Stimulated activated CD4-positive, alpha-beta T cell treated with anti-CD3 and anti-CD28 coated beads, Interleukin-4, amount 100 ng/mL, for 48 hours (primary cell): ENCODE results near the gene TUBB1.
"Not testable (repeated sequence)": the region's sequence is repeated elsewhere in the genome, so short reads cannot be mapped to it uniquely, and the experiment has no call there.

Source experiments
- DNase-seq, 2 donors: peaks; one replicate each; pipeline ENCODE4 v3.0.0-alpha.2; 2020; ENCODE audit warnings: low read depth in 2 of 2

TUBB1 gene

DNA sequence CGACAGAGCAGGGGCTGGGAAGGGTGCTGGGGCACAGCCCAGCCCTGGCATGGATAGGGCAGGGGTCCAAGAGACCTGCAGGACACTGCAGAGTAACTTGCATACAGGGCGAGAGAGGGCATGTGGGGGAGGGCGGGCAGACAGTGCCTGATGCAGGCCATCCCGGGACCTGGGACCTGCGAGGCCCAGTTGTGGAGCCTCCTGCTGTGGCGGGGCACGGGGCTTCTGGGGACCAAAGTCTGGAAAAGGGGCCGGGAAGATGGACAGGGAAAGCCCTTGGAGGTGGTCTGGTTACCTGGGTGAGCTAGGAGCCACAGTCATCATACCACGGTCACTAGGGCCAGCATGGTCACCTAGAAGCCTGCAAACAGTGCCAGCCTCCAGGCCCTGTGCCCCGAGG lies 412 bp upstream of the TUBB1 start:
- no peak for DNase-seq

GRCh38 chr20:59020938-59021551 lies 1.8 kb downstream of the TUBB1 start:
- no peak for DNase-seq

- DNase-seq: no peak
Measured at GRCh38 chr20:59022754-59023153, 3.5 kb downstream of the TUBB1 start.

DNA sequence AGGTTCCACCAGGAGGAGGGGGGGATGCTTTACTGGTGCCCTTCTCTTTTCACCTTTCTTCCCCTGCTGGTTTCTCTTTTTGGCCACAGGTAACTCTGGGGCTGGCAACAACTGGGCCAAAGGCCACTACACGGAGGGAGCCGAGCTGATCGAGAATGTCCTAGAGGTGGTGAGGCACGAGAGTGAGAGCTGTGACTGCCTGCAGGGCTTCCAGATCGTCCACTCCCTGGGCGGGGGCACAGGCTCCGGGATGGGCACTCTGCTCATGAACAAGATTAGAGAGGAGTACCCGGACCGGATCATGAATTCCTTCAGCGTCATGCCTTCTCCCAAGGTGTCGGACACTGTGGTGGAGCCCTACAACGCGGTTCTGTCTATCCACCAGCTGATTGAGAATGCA lies 4.4 kb downstream of the TUBB1 start:
- no peak for DNase-seq

DNA sequence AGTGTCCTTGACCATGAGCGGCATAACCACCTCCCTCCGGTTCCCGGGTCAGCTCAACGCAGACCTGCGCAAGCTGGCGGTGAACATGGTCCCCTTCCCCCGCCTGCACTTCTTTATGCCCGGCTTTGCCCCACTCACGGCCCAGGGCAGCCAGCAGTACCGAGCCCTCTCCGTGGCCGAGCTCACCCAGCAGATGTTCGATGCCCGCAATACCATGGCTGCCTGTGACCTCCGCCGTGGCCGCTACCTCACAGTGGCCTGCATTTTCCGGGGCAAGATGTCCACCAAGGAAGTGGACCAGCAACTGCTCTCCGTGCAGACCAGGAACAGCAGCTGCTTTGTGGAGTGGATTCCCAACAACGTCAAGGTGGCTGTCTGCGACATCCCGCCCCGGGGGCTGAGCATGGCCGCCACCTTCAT lies 4.9 kb downstream of the TUBB1 start:
- no peak for DNase-seq

GRCh38 chr20:59025086-59025485 lies 5.9 kb downstream of the TUBB1 start:
- DNase-seq: no peak

DNA sequence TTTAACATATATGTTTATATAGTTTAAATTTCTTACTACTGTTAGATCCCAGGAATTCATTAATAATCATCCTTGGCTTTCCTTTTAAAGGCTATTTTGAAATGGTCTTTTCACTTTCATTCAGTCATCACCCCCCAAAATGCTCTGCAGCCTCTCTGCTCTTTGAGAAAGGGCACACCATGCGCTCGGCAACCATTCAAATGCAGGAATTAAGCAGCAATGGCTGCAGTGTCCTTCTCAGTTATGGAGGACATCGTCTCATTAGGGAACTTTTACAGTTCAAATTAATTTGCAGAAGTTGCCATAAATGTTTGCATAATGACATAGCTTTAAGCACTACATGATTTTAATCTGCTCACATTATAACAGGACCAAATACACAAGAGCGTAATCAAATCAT lies 6.3 kb downstream of the TUBB1 start:
- no peak for DNase-seq

DNA sequence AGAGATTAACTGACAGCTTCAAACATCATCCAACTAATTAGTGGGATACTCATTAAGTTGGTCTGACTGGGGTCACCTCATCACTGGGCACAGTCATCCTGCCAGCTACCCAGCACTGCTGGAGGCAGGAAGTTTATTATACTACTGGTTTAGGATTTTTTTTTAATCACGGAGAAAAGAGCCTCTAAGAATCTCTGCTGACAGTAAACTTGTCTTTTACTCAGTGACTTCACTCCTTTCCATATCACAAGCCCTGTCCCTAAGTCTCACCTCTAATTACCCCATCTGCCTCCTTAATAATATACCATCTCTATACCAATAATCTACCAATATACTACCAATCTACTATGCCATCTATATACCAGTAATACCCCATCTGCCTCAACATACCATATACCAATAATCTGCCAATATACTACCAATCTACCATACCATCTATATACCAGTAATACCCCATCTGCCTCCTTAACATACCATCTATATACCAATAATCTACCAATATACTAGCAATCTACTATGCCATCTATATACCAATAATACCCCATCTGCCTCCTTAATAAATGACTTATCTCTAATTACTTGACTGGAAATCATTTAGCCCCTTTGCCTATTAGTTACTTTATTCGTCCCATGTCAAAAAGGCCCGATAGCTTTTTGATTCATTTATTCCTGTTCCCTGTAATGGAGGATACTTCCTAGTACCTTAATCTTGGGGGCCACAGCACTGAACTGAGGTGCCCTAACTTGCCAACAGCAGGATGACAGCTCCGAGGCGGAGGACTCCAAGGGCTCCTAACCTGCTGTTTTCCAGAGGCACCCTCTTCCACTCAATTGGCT lies 7.9 kb downstream of the TUBB1 start:
- DNase-seq: no peak

GRCh38 chr20:59027741-59028320 lies 8.6 kb downstream of the TUBB1 start:
- DNase-seq: no peak

GRCh38 chr20:59028812-59029211 lies 9.6 kb downstream of the TUBB1 start:
- DNase-seq: no peak

DNA sequence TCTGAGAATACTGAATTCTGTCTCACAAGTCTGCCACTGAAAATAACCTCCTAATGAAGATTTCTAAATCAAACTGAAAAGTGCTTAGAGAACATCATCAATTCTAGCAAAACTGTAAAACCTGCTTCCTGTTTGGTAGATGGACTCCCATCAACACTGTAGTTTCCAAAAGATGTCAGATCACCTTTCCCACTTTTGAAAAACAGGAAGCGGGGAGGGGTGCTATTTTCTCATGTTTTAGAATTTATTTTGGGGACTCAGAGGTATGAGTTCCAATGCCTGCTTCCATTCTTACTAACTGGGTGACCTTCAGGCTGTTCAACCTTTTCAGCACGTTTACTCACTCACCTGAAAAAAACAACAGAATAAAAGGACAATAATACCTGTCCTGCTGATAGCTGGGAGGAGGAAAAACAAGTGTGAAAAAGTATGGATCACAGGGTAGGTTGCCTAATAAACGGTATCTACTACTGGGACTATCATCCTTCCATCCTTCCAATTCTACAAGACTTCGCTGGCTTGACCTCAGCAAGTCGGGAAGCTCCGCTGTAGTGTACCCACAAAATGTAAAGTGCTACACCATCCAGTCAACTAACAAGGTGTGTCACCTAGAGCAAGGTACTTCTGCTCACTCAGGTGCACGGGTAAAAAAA lies 11.8 kb downstream of the TUBB1 start:
- DNase-seq: no peak

- no peak for DNase-seq
Measured at GRCh38 chr20:59031564-59032022, 12.4 kb downstream of the TUBB1 start.

DNA sequence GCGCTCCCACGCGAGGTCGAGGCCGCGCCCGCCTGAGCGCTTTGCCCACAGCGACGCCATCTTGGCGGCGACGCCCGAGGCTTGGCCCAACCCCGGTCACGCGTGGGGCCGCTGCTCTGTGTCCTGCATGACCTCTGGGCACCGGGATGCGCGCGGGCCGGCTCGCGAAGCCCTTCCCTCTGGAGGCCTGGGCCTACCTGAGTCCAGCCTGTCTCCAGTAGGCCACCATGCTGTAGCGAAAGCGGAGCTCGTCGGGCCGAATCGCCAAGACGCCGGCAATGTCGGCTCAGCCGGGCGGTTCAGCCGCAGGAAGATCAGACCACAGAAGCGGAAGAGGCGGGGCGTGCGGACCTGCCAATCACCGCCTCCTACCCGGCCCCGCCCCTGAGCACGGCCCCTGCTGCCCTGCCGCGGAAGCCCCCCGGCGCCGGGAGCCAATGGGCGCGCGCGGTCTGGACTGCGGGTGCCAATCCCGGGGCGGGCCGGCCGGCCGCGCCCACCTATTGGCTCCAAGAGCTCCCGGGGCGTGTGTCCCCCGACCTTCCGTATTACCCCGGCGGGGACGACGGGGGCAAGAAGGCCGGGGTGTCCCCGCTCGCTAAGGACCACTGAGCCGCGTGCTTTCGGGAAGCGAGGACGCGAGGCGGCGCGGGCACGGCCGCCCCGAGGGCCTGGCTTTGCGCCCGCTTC lies 12.9 kb downstream of the TUBB1 start, which contains the start of gene ATP5F1E:
TSS of gene ATP5F1E (minus strand) at position 313 of the 690 bp plus-strand sequence. CDS start at position 229, 84 bp downstream.
- DNase-seq: peak; percentile 91 to 96

DNA sequence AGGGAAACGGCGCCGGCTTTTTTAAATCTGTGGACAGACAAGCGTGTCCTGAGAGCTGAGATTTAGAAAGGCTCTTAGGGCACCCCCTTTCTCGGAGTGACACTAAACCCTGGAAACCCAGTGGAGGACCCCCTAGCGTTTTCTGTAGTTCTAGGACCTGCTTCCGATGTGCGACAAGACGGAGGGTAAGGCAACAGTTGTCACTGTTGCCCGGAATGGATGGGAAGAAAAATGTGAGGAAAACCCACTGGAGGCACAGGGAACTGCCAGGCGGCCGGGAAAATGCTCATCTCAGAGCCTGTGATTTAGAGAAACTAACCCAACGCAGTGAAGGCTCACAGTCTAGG lies 13.5 kb downstream of the TUBB1 start:
- no peak for DNase-seq

DNA sequence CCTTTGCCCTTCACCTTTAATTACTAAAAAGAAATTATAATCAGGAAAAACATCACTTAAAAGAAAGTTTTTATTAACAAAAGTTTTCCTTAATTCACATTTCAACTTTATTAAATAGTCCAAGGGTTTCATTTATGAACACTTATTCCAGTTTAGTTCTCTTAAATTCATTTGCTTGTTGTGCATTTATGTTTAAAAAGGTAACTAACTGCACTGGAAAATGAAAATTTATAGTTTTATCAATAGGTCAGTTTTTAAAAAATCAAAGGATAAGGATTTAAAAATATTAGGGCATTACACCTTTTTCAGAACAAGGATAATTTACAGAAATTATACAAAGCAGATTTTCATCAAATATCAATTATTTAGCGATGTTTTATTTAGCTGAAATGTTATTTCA lies 13.9 kb downstream of the TUBB1 start:
- no peak for DNase-seq

- no peak for DNase-seq
Measured at GRCh38 chr20:59033616-59034165, 14.5 kb downstream of the TUBB1 start.

GRCh38 chr20:59035381-59035780 lies 16.2 kb downstream of the TUBB1 start:
- DNase-seq: no peak

GRCh38 chr20:59037386-59037785 lies 18.2 kb downstream of the TUBB1 start:
- no peak for DNase-seq

DNA sequence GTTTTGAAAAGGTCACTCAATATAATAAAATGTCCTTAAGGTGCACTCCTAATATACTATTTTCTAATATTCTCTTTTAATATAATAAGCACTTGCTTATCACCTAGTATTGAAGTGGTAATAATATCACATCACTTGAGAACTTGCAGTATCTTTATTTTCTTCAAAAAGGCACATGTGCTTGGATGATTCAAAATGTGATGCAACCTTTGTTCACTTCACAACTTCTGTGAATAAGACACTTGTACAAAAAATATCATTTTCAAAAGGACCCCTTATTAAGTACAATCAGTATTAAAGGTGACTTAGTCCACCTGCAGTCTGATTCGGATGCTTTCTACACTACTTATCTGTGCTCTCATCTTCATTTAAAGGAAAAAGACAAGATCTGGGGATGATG lies 20.0 kb downstream of the TUBB1 start:
- DNase-seq: no peak

GRCh38 chr20:59040667-59041066 lies 21.4 kb downstream of the TUBB1 start:
- no peak for DNase-seq

- DNase-seq: not testable (repeated sequence)
Measured at GRCh38 chr20:59041487-59041886, 22.3 kb downstream of the TUBB1 start.
